ACC112 (cell line): ENCODE results near the gene TCF7L1.
"Not testable (repeated sequence)": the region's sequence is repeated elsewhere in the genome, so short reads cannot be mapped to it uniquely, and the experiment has no call there.

Experiments used
- H2AFZ ChIP-seq: fragments of 200-600 bp; sonication (generic); one replicate; pipeline ENCODE4 v1.6.0; 2017; ENCODE audit warnings: antibody characterized with exemption, low read length; ENCODE audit not compliant: unreplicated experiment
- H3K27ac ChIP-seq: fragments of 200-600 bp; sonication (generic); 2 replicates; pipeline ENCODE4 v1.5.1; 2014; ENCODE audit warnings: low read depth, mild to moderate bottlenecking, antibody characterized with exemption, low read length, moderate library complexity
- H3K27me3 ChIP-seq: fragments of 200-600 bp; sonication (generic); 2 replicates; pipeline ENCODE4 v1.6.1; 2014; ENCODE audit warnings: mild to moderate bottlenecking, antibody characterized with exemption, low read length, moderate library complexity, mixed read lengths; ENCODE audit not compliant: insufficient read depth
- H3K36me3 ChIP-seq: fragments of 200-600 bp; sonication (generic); 2 replicates; pipeline ENCODE4 v1.6.1; 2016; ENCODE audit warnings: mild to moderate bottlenecking, antibody characterized with exemption, low read length, moderate library complexity, mixed read lengths; ENCODE audit not compliant: insufficient read depth
- H3K4me1 ChIP-seq: fragments of 200-600 bp; sonication (generic); one replicate; pipeline ENCODE4 v1.6.1; 2016; ENCODE audit warnings: low read length, mixed read lengths; ENCODE audit not compliant: insufficient read depth, unreplicated experiment, control insufficient read depth
- H3K4me3 ChIP-seq: fragments of 200-600 bp; sonication (generic); 2 replicates; pipeline ENCODE4 v1.5.1; 2014; ENCODE audit warnings: mild to moderate bottlenecking, low read depth, low read length
- H3K79me2 ChIP-seq: fragments of 200-600 bp; sonication (generic); one replicate; pipeline ENCODE4 v1.6.0; 2016; ENCODE audit warnings: low read length; ENCODE audit not compliant: control insufficient read depth, unreplicated experiment, insufficient read depth

The TCF7L1 gene

GRCh38 chr2:85151026-85151425 lies 17.8 kb downstream of the TCF7L1 start:
- Histone ChIP-seq H3K27ac (no peak overlapping the region), H3K4me1 (peaks cover 14% of the 10 kb centered on the region), H3K4me3 (no peak overlapping the region), H3K36me3 (no peaks in the 10 kb centered on the region), H3K27me3 (no peaks in the 10 kb centered on the region), H3K79me2 (peaks cover 4% of the 10 kb centered on the region), H2AFZ (no peak overlapping the region)

DNA sequence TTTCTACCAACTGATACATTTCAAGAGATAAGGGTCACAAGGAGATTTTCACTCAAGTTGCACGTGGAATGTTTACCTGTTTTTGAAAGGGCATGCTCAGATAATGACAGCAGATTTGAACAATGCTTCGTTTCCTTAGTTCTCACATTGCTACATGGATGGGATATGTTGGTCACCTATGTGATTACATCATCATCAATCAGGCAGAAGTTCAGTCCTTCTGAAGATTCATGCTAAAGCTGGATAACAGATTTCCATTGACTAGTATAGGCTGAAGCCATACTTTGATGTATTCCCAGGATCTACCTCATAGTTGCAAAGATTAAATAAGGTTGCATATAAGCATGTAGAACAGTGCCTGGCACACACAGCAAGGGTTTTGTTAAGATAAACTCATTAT lies 19.7 kb downstream of the TCF7L1 start:
- Histone ChIP-seq H3K79me2 (peaks cover 4% of the 10 kb centered on the region), H3K4me3 (no peak overlapping the region), H3K4me1 (peaks cover 22% of the 10 kb centered on the region), H3K27me3 (no peaks in the 10 kb centered on the region), H2AFZ (no peak overlapping the region), H3K27ac (no peak overlapping the region), H3K36me3 (no peaks in the 10 kb centered on the region)

DNA sequence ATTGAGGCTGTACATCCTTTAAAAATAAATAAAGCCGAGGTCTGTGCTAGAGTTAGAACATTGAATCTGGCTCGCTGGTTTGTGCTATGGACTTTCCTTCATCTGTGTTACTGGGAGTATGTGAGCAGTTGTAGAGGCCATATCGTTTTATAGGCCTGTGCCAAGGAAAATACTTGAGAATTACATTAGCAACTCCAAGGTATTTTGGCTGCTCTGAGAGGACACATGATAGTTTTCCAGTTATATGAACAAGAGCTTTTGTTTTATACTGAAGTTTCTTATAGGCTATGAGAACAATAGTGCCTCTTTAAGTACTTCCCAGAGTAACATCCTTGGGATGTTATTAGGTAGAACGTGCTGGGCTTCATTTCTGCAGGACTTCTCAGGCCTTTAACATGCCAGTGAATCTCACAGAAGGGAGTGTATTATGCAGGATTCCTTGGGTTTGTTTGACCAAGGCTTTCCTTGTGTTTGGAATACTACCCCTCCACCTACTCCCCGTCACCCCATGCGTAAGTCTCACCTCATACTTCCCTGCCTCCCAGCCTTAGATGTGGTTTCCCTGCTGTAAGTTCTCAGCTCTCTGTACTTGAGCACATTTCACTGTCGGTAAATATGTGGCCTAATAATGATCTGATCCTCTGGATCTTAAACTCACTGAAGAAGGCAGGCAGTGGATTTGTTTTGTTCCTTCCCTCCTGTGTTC lies 21.0 kb downstream of the TCF7L1 start:
- no peaks in the 10 kb centered on the region for H3K36me3 ChIP-seq
- peaks cover 22% of the 10 kb centered on the region for H3K4me1 ChIP-seq
- H2AFZ ChIP-seq = no peak overlapping the region
- H3K4me3 ChIP-seq = no peak overlapping the region
- no peak overlapping the region for H3K27ac ChIP-seq
- no peaks in the 10 kb centered on the region for H3K27me3 ChIP-seq
- peaks cover 4% of the 10 kb centered on the region for H3K79me2 ChIP-seq

DNA sequence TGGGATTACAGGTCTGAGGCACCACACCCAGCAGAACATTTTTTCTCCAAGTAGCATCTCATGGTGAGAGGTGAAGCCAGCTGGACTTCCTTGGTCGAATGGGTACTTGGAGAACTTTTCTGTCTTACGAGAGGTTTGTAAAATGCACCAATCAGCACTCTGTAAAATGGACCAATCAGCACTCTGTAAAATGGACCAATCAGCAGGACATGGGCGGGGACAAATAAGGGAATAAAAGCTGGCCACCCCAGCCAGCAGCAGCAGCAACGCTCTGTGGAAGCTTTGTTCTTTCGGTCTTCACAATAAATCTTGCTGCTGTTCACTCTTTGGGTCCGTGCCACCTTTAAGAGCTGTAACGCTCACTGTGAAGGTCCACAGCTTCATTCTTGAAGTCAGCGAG lies 21.9 kb downstream of the TCF7L1 start:
- H3K36me3 ChIP-seq, H3K4me3 ChIP-seq, H2AFZ ChIP-seq, H3K27ac ChIP-seq, H3K79me2 ChIP-seq, H3K27me3 ChIP-seq: not testable (repeated sequence)
- peaks cover 22% of the 10 kb centered on the region for H3K4me1 ChIP-seq

DNA sequence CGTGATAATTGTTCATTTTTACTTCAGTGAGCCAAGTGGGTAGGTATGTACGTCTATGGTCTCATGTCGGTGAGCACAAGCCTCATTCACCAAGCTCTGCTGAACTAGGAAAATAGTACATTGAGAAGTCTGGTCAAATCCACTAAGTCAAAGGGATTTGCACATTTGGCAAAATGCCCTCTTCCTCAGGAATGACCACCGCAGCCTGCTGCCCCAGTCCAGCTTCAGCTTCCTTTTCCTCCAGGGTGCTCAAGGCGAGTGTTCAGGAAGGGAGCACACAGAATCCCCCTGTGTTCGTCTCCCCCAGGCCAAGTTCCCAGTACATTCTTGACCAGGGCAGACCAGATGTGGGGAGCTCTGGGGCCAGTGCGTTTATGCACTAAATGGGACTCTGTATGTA lies 23.0 kb downstream of the TCF7L1 start:
- no peak overlapping the region for H3K4me3 ChIP-seq
- H3K79me2 ChIP-seq = peaks cover 4% of the 10 kb centered on the region
- no peak overlapping the region for H2AFZ ChIP-seq
- H3K27ac ChIP-seq = no peak overlapping the region
- H3K27me3 ChIP-seq = no peaks in the 10 kb centered on the region
- H3K36me3 ChIP-seq = no peaks in the 10 kb centered on the region
- H3K4me1 ChIP-seq = peaks cover 14% of the 10 kb centered on the region

DNA sequence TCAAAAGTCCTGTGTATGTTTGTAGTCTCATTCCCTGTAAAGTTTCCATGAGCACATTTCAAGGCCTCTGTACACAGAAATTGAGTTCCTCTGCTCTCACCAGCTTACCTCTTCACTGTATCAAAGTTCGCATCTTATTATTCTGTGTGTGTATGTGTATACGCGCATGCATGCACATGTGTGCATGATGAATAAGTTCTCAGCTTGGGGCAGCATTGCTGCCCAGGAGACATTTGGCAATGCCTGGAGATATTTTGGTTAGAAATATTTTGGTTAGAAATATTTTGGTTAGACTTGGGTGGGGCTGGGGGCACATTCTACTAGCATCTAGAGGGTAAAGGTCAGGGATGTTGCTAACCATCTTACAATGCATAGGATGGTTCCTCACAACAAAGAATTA lies 23.4 kb downstream of the TCF7L1 start:
- Histone ChIP-seq H2AFZ (no peak overlapping the region), H3K79me2 (peaks cover 4% of the 10 kb centered on the region), H3K27me3 (no peaks in the 10 kb centered on the region), H3K4me3 (no peak overlapping the region), H3K4me1 (peaks cover 13% of the 10 kb centered on the region), H3K27ac (no peak overlapping the region), H3K36me3 (no peaks in the 10 kb centered on the region)

DNA sequence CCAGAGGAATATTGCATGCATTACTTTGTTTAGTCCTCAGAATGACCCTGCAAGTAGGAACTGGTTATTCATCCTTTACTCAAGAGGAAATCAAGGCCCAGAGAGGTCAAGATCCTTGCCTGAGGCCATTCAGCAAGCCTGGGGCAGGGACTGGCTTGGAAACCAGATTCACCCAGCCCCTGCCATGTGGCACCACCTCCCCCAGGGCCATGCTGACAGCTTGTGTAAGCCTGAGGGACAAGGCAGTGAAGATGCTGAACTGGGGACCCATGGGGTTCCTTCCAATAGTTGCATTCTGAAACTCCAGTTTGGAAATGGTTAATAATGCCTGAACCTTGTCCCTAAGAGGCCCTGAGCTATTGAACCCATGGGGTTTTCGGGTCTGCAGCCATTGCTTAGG lies 24.2 kb downstream of the TCF7L1 start:
- Histone ChIP-seq H3K27ac (no peak overlapping the region), H3K4me3 (no peak overlapping the region), H3K27me3 (no peaks in the 10 kb centered on the region), H3K36me3 (no peaks in the 10 kb centered on the region), H3K79me2 (peaks cover 2% of the 10 kb centered on the region), H2AFZ (no peak overlapping the region), H3K4me1 (peaks cover 19% of the 10 kb centered on the region)

- Histone ChIP-seq H3K36me3 (no peaks in the 10 kb centered on the region), H2AFZ (no peak overlapping the region), H3K4me1 (peaks cover 32% of the 10 kb centered on the region), H3K79me2 (peaks cover under 1% of the 10 kb centered on the region), H3K27me3 (no peaks in the 10 kb centered on the region), H3K4me3 (no peak overlapping the region), H3K27ac (no peak overlapping the region)
Measured at GRCh38 chr2:85158559-85159273, 25.5 kb downstream of the TCF7L1 start.

GRCh38 chr2:85159589-85159988 lies 26.4 kb downstream of the TCF7L1 start:
- Histone ChIP-seq H3K79me2 (no peaks in the 10 kb centered on the region), H2AFZ (no peak overlapping the region), H3K27ac (no peak overlapping the region), H3K27me3 (no peaks in the 10 kb centered on the region), H3K4me1 (peaks cover 37% of the 10 kb centered on the region), H3K36me3 (no peaks in the 10 kb centered on the region), H3K4me3 (no peak overlapping the region)

DNA sequence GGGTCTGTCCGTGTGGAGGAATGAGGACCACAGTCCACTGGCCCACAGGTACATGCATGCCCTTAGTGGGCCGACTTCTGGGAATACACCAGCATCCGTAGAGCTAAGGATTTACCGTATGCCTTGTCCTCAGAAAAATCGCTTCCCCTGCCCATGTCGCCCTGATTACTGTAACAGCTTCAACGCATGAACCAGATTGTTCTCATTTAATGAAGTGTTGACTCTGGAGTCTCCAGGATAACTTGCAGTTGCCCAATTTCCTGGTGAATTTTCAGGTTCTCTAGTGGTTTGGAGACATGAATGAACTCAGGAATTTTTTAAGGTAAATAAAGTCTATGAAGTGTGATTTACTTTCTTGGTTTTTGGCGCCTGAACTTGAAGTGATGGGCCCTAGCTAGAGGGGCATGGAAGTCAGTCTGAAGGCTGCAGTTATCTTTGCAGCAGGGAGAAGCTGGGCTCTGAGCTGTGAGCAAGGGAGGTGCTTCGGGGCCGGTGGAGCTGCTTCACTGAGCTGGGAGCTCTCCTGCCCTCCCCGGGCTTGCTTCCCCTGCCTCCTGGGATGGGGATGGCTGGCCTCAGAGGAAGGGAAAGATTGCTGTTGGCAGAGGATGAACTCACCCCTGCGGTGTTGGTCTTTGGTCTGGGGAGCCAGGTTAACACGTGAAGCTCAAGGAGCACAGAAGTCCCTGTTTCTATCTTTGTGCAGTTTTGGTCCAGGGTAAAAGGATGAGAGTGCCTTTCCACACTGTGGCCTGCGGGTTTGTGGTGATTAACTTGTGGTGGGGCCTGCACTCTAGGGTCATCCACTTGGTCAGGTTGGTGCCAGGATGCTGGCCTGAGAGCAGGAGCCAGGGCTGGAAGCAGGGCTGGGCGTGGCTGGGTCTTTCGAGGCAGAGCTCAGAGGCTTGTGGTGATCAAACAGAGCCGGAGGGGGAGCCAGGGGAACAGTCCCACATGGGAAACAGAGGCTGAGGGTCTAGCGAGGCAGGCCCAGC lies 28.1 kb downstream of the TCF7L1 start:
- Histone ChIP-seq H3K4me3 (no peak overlapping the region), H3K27ac (no peak overlapping the region), H2AFZ (no peak overlapping the region), H3K27me3 (no peaks in the 10 kb centered on the region), H3K36me3 (no peaks in the 10 kb centered on the region), H3K4me1 (peaks cover 32% of the 10 kb centered on the region), H3K79me2 (no peaks in the 10 kb centered on the region)
